ENCODE results near the gene USP17L17. TPM values are rescaled to one million over a fixed set of nuclear protein-coding genes. Genes with fewer than 3 reads are reported as not detected.
"Not testable (repeated sequence)": the region's sequence is repeated elsewhere in the genome, so short reads cannot be mapped to it uniquely, and the experiment has no call there.

USP17L17 gene
- total RNA-seq, 1 experiment from 2014 or later: not detected

DNA sequence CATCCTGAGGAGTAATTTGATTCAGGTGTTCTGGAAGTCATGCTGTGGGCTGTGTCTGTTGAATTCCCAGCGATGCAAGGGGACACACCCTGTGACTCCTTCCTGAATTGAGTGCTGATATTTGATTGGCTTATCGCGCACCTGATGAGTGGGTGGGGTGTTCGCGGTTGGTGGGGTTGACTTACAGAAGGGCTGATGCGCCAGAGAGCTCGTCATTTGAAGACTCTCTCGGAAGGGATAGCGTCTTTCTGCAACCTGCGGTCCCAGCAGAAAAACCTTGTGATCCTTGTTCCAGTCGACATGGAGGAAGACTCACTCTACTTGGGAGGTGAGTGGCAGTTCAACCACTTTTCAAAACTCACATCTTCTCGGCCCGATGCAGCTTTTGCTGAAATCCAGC, 23.8 kb upstream of the USP17L17 start, which contains the start of gene USP17L12:
Gene USP17L12 (plus strand): TSS at position 301 of the 400 bp plus-strand sequence. CDS start 0 bp downstream, at position 301.
- not testable (repeated sequence) for H3K18ac ChIP-seq (ENCODE audit: insufficient read length, low read depth, low read length); H3K27ac ChIP-seq (ENCODE audit: insufficient read length, low read depth, low read length); H3T11ph ChIP-seq (ENCODE audit: low read length); H2BK120ac ChIP-seq (ENCODE audit: low read depth, low read length, poor library complexity, severe bottlenecking); H2BK12ac ChIP-seq (ENCODE audit: insufficient read length, low read depth, low read length); H3K23me2 ChIP-seq (ENCODE audit: insufficient read length, low read depth, low read length, poor library complexity, severe bottlenecking); H3K56ac ChIP-seq (ENCODE audit: insufficient read length, low read depth, low read length); H3K4me1 Mint-ChIP-seq; H3K79me1 ChIP-seq (ENCODE audit: insufficient read depth, low read depth, low read length, poor library complexity, severe bottlenecking); H3K9me3 Mint-ChIP-seq; H3K36me3 Mint-ChIP-seq (ENCODE audit: insufficient read depth in 1 of 3, low read depth in 3 of 3); H3K27me3 ChIP-seq (ENCODE audit: insufficient read depth, low read length); H3K4me2 ChIP-seq (ENCODE audit: insufficient read depth, insufficient read length, low read length); H4K91ac ChIP-seq (ENCODE audit: insufficient read length, low read depth, low read length); H2BK15ac ChIP-seq (ENCODE audit: low read depth, low read length); H3K23ac ChIP-seq (ENCODE audit: insufficient read length, low read depth, low read length); H4K5ac ChIP-seq (ENCODE audit: insufficient read length, low read depth, low read length); H4K20me1 ChIP-seq (ENCODE audit: control insufficient read depth, insufficient read depth, insufficient read length); H2BK5ac ChIP-seq (ENCODE audit: insufficient read length, low read length); H2AK5ac ChIP-seq (ENCODE audit: insufficient read length, low read length); H3K4me3 Mint-ChIP-seq; H3K9ac ChIP-seq (ENCODE audit: extremely low read depth, insufficient read length, low read length); H3K14ac ChIP-seq (ENCODE audit: insufficient read depth, low read length); H2AFZ ChIP-seq (ENCODE audit: low read length); H3K4me1 ChIP-seq (ENCODE audit: insufficient read depth, low read length); H3K79me2 ChIP-seq (ENCODE audit: insufficient read depth, low read length); DNase-seq; H2BK20ac ChIP-seq (ENCODE audit: low read depth, low read length, poor library complexity, severe bottlenecking); H3K27me3 Mint-ChIP-seq (ENCODE audit: low read depth); H4K8ac ChIP-seq (replicated peaks; ENCODE audit: insufficient read length, low read depth, low read length); H3K4ac ChIP-seq (ENCODE audit: low read depth, low read length); H3K9me3 ChIP-seq (ENCODE audit: control insufficient read depth, low read depth, low read length); H3K27ac Mint-ChIP-seq
- WGBS (ENCODE audit: extremely low coverage, insufficient read length, low lambda C conversion rate): no CpG with 5 or more reads among the region's 13 CpGs

DNA sequence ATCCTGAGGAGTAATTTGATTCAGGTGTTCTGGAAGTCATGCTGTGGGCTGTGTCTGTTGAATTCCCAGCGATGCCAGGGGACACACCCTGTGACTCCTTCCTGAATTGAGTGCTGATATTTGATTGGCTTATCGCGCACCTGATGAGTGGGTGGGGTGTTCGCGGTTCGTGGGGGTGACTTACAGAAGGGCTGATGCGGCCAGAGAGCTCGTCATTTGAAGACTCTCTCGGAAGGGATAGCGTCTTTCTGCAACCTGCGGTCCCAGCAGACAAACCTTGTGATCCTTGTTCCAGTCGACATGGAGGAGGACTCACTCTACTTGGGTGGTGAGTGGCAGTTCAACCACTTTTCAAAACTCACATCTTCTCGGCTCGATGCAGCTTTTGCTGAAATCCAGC, 19.1 kb upstream of the USP17L17 start, which contains the start of gene USP17L13:
Gene USP17L13 (plus strand): TSS at position 301 of the 400 bp plus-strand sequence. CDS start 0 bp downstream, at position 301.
- H3K27me3 ChIP-seq (ENCODE audit: insufficient read depth, low read length); H3K27ac ChIP-seq (ENCODE audit: insufficient read length, low read depth, low read length); H3K4me2 ChIP-seq (ENCODE audit: insufficient read depth, insufficient read length, low read length); H3K4ac ChIP-seq (ENCODE audit: low read depth, low read length); H2AFZ ChIP-seq (ENCODE audit: low read length); H2BK120ac ChIP-seq (ENCODE audit: low read depth, low read length, poor library complexity, severe bottlenecking); H3K23ac ChIP-seq (ENCODE audit: insufficient read length, low read depth, low read length); H3K4me1 ChIP-seq (ENCODE audit: insufficient read depth, low read length); H3K4me3 Mint-ChIP-seq; H4K91ac ChIP-seq (ENCODE audit: insufficient read length, low read depth, low read length); H2BK12ac ChIP-seq (ENCODE audit: insufficient read length, low read depth, low read length); H3K79me2 ChIP-seq (ENCODE audit: insufficient read depth, low read length); H3T11ph ChIP-seq (ENCODE audit: low read length); H3K79me1 ChIP-seq (ENCODE audit: insufficient read depth, low read depth, low read length, poor library complexity, severe bottlenecking); H3K9me3 Mint-ChIP-seq; H2BK5ac ChIP-seq (ENCODE audit: insufficient read length, low read length); H3K56ac ChIP-seq (ENCODE audit: insufficient read length, low read depth, low read length); H2BK20ac ChIP-seq (ENCODE audit: low read depth, low read length, poor library complexity, severe bottlenecking); H2BK15ac ChIP-seq (ENCODE audit: low read depth, low read length); H3K9me3 ChIP-seq (ENCODE audit: control insufficient read depth, low read depth, low read length); H4K5ac ChIP-seq (ENCODE audit: insufficient read length, low read depth, low read length); DNase-seq; H3K9ac ChIP-seq (ENCODE audit: extremely low read depth, insufficient read length, low read length); H3K18ac ChIP-seq (ENCODE audit: insufficient read length, low read depth, low read length); H3K23me2 ChIP-seq (ENCODE audit: insufficient read length, low read depth, low read length, poor library complexity, severe bottlenecking); H3K14ac ChIP-seq (ENCODE audit: insufficient read depth, low read length); H4K8ac ChIP-seq (replicated peaks; ENCODE audit: insufficient read length, low read depth, low read length); H3K4me1 Mint-ChIP-seq; H3K36me3 Mint-ChIP-seq (ENCODE audit: insufficient read depth in 1 of 3, low read depth in 3 of 3); H4K20me1 ChIP-seq (ENCODE audit: control insufficient read depth, insufficient read depth, insufficient read length); H3K27me3 Mint-ChIP-seq (ENCODE audit: low read depth); H2AK5ac ChIP-seq (ENCODE audit: insufficient read length, low read length); H3K27ac Mint-ChIP-seq: not testable (repeated sequence)
- WGBS (ENCODE audit: extremely low coverage, insufficient read length, low lambda C conversion rate): no CpG with 5 or more reads among the region's 14 CpGs

Measured in H9 (cell line).